HuH-7.5 (cell line): ENCODE measurements around the gene NDUFAF4.

Source experiments
- DNase-seq: peaks from one replicate; pipeline ENCODE4 v3.0.0; 2011; ENCODE audit warnings: low spot score

Gene NDUFAF4

GRCh38 chr6:96897396-96898240 lies at the start of gene NDUFAF4:
TSS of gene NDUFAF4 (minus strand) at chr6:96897891. CDS start at chr6:96897801, 90 bp downstream.
- DNase-seq: peak; percentile 79

GRCh38 chr6:96947055-96947454 lies 49.4 kb upstream of the NDUFAF4 start:
- no peak for DNase-seq

GRCh38 chr6:96943555-96944215 lies 46.0 kb upstream of the NDUFAF4 start:
- DNase-seq: no peak

- DNase-seq: no peak
Measured at GRCh38 chr6:96942676-96943075, 45.0 kb upstream of the NDUFAF4 start.

- DNase-seq: no peak
Measured at GRCh38 chr6:96940322-96940721, 42.6 kb upstream of the NDUFAF4 start.

GRCh38 chr6:96939007-96939805 lies 41.5 kb upstream of the NDUFAF4 start:
- no peak for DNase-seq

- no peak for DNase-seq
Measured at GRCh38 chr6:96934087-96934486, 36.4 kb upstream of the NDUFAF4 start.

- no peak for DNase-seq
Measured at GRCh38 chr6:96931198-96931597, 33.5 kb upstream of the NDUFAF4 start.

GRCh38 chr6:96929741-96930140 lies 32.0 kb upstream of the NDUFAF4 start:
- DNase-seq: no peak

GRCh38 chr6:96927660-96928059 lies 30.0 kb upstream of the NDUFAF4 start:
- DNase-seq: no peak

GRCh38 chr6:96926425-96926824 lies 28.7 kb upstream of the NDUFAF4 start:
- no peak for DNase-seq

GRCh38 chr6:96925290-96925687 lies 27.6 kb upstream of the NDUFAF4 start:
- DNase-seq: no peak

- no peak for DNase-seq
Measured at GRCh38 chr6:96923871-96924493, 26.3 kb upstream of the NDUFAF4 start.

- DNase-seq: no peak
Measured at GRCh38 chr6:96923400-96923799, 25.7 kb upstream of the NDUFAF4 start.

GRCh38 chr6:96917098-96917497 lies 19.4 kb upstream of the NDUFAF4 start:
- no peak for DNase-seq

- DNase-seq: no peak
Measured at GRCh38 chr6:96913621-96914020, 15.9 kb upstream of the NDUFAF4 start.

- no peak for DNase-seq
Measured at GRCh38 chr6:96911751-96912150, 14.1 kb upstream of the NDUFAF4 start.

- DNase-seq: no peak
Measured at GRCh38 chr6:96911171-96911570, 13.5 kb upstream of the NDUFAF4 start.

- no peak for DNase-seq
Measured at GRCh38 chr6:96909811-96910210, 12.1 kb upstream of the NDUFAF4 start.

- DNase-seq: no peak
Measured at GRCh38 chr6:96907498-96907897, 9.8 kb upstream of the NDUFAF4 start.

- DNase-seq: no peak
Measured at GRCh38 chr6:96900873-96901272, 3.2 kb upstream of the NDUFAF4 start.

- no peak for DNase-seq
Measured at GRCh38 chr6:96899451-96899998, 1.8 kb upstream of the NDUFAF4 start.
